H9 (cell line): ENCODE measurements around the gene RBPJ. TPM values are rescaled to one million over a fixed set of nuclear protein-coding genes. Genes with fewer than 3 reads are reported as not detected.

Experiments used
- DNase-seq: peaks from one replicate; pipeline ENCODE4 v3.0.0-alpha.2; 2017
- H2AFZ ChIP-seq: one replicate; pipeline ENCODE4 v1.6.1; 2013; ENCODE audit warnings: mild to moderate bottlenecking, low read length, control low read depth, moderate library complexity
- H2AK5ac ChIP-seq: 2 replicates; pipeline ENCODE4 v1.6.1; 2013; ENCODE audit warnings: low read length, control low read depth, mixed read lengths; ENCODE audit not compliant: insufficient read length
- H2BK120ac ChIP-seq: one replicate; pipeline ENCODE4 v1.6.1; 2013; ENCODE audit warnings: low read depth, mild to moderate bottlenecking, low read length, control low read depth, inconsistent platforms; ENCODE audit not compliant: poor library complexity, severe bottlenecking
- H2BK12ac ChIP-seq: 2 replicates; pipeline ENCODE4 v1.6.1; 2013; ENCODE audit warnings: low read length, control low read depth, mixed read lengths, low read depth; ENCODE audit not compliant: insufficient read length
- H2BK15ac ChIP-seq: 2 replicates; pipeline ENCODE4 v1.6.1; 2013; ENCODE audit warnings: low read depth, low read length, control low read depth
- H2BK20ac ChIP-seq: one replicate; pipeline ENCODE4 v1.6.1; 2013; ENCODE audit warnings: low read depth, mild to moderate bottlenecking, low read length, control low read depth, inconsistent platforms; ENCODE audit not compliant: poor library complexity, severe bottlenecking
- H2BK5ac ChIP-seq: 2 replicates; pipeline ENCODE4 v1.6.1; 2013; ENCODE audit warnings: low read length, control low read depth, mixed read lengths; ENCODE audit not compliant: insufficient read length
- H3K14ac ChIP-seq: 2 replicates; pipeline ENCODE4 v1.6.1; 2013; ENCODE audit warnings: low read length, control low read depth; ENCODE audit not compliant: insufficient read depth
- H3K18ac ChIP-seq: 2 replicates; pipeline ENCODE4 v1.6.1; 2013; ENCODE audit warnings: low read depth, mild to moderate bottlenecking, mixed read lengths, low read length, control low read depth; ENCODE audit not compliant: insufficient read length
- H3K23ac ChIP-seq: 2 replicates; pipeline ENCODE4 v1.6.1; 2013; ENCODE audit warnings: low read length, control low read depth, mixed read lengths, low read depth; ENCODE audit not compliant: insufficient read length
- H3K23me2 ChIP-seq: 2 replicates; pipeline ENCODE4 v1.6.1; 2013; ENCODE audit warnings: low read depth, mild to moderate bottlenecking, mixed read lengths, low read length, control low read depth; ENCODE audit not compliant: insufficient read length, poor library complexity, severe bottlenecking
- H3K27ac ChIP-seq: 2 replicates; pipeline ENCODE4 v1.5.1; 2013; ENCODE audit warnings: low read length, control low read depth, mixed read lengths, low read depth; ENCODE audit not compliant: insufficient read length
- H3K27me3 ChIP-seq: 2 replicates; pipeline ENCODE4 v1.6.1; 2013; ENCODE audit warnings: low read length, control low read depth, inconsistent platforms; ENCODE audit not compliant: insufficient read depth
- H3K4ac ChIP-seq: 2 replicates; pipeline ENCODE4 v1.6.1; 2013; ENCODE audit warnings: low read depth, mild to moderate bottlenecking, control low read depth, inconsistent platforms, low read length, moderate library complexity
- H3K4me1 ChIP-seq: 2 replicates; pipeline ENCODE4 v1.6.1; 2013; ENCODE audit warnings: low read length, control low read depth, inconsistent platforms; ENCODE audit not compliant: insufficient read depth
- H3K4me2 ChIP-seq: 2 replicates; pipeline ENCODE4 v1.6.1; 2013; ENCODE audit warnings: low read length, control low read depth, mixed read lengths; ENCODE audit not compliant: insufficient read length, insufficient read depth
- H3K56ac ChIP-seq: 2 replicates; pipeline ENCODE4 v1.6.1; 2013; ENCODE audit warnings: low read depth, mild to moderate bottlenecking, mixed read lengths, low read length, control low read depth; ENCODE audit not compliant: insufficient read length
- H3K79me1 ChIP-seq: 2 replicates; pipeline ENCODE4 v1.6.1; 2013; ENCODE audit warnings: low read depth, mild to moderate bottlenecking, moderate library complexity, low read length, control low read depth, inconsistent platforms; ENCODE audit not compliant: insufficient read depth, poor library complexity, severe bottlenecking
- H3K79me2 ChIP-seq: 2 replicates; pipeline ENCODE4 v1.6.1; 2013; ENCODE audit warnings: low read length, control low read depth, inconsistent platforms; ENCODE audit not compliant: insufficient read depth
- H3K9ac ChIP-seq: 2 replicates; pipeline ENCODE4 v1.6.1; 2013; ENCODE audit warnings: low read length, control low read depth, mixed read lengths; ENCODE audit not compliant: insufficient read length; ENCODE audit errors: extremely low read depth
- H3K9me3 ChIP-seq: one replicate; pipeline ENCODE4 v1.6.1; 2013; ENCODE audit warnings: low read depth, low read length, inconsistent platforms; ENCODE audit not compliant: control insufficient read depth
- H3T11ph ChIP-seq: one replicate; pipeline ENCODE4 v1.6.1; 2013; ENCODE audit warnings: mild to moderate bottlenecking, low read length, control low read depth, inconsistent platforms
- H4K20me1 ChIP-seq: one replicate; pipeline ENCODE4 v1.6.1; 2013; ENCODE audit not compliant: control insufficient read depth, insufficient read length, insufficient read depth
- H4K5ac ChIP-seq: 2 replicates; pipeline ENCODE4 v1.6.1; 2013; ENCODE audit warnings: low read depth, mild to moderate bottlenecking, mixed read lengths, low read length, control low read depth; ENCODE audit not compliant: insufficient read length
- H4K8ac ChIP-seq: replicated peaks from 2 replicates; pipeline ENCODE4 v1.6.1; 2013; ENCODE audit warnings: low read length, control low read depth, mixed read lengths, low read depth; ENCODE audit not compliant: insufficient read length
- H4K91ac ChIP-seq: 2 replicates; pipeline ENCODE4 v1.6.1; 2013; ENCODE audit warnings: low read depth, mild to moderate bottlenecking, moderate library complexity, mixed read lengths, low read length, control low read depth; ENCODE audit not compliant: insufficient read length
- H3K27ac Mint-ChIP-seq, 3 experiments: 2 replicates in 2 of 3; 3 replicates in 1 of 3; pipeline ENCODE4 v1.8.0; 2020 to 2021; ENCODE audit warnings: mixed read lengths in 3 of 3, mild to moderate bottlenecking in 1 of 3, moderate library complexity in 1 of 3
- H3K27me3 Mint-ChIP-seq: 2 replicates; pipeline ENCODE4 v1.8.0; 2021; ENCODE audit warnings: low read depth, mild to moderate bottlenecking, moderate library complexity, mixed read lengths
- H3K36me3 Mint-ChIP-seq, 3 experiments: 2 replicates in 2 of 3; 3 replicates in 1 of 3; pipeline ENCODE4 v1.8.0; 2020 to 2021; ENCODE audit warnings: low read depth in 3 of 3, mixed read lengths in 3 of 3; ENCODE audit not compliant: insufficient read depth in 1 of 3
- H3K4me1 Mint-ChIP-seq, 2 experiments: 2 replicates each; pipeline ENCODE4 v1.8.0; 2020; ENCODE audit warnings: mixed read lengths in 2 of 2
- H3K4me3 Mint-ChIP-seq, 2 experiments: 2 replicates in 1 of 2; 3 replicates in 1 of 2; pipeline ENCODE4 v1.8.0; 2020 to 2021; ENCODE audit warnings: mild to moderate bottlenecking in 2 of 2, mixed read lengths in 2 of 2, moderate library complexity in 1 of 2
- H3K9me3 Mint-ChIP-seq, 2 experiments: 2 replicates in 1 of 2; 3 replicates in 1 of 2; pipeline ENCODE4 v1.8.0; 2020; ENCODE audit warnings: mild to moderate bottlenecking in 2 of 2, mixed read lengths in 2 of 2, moderate library complexity in 1 of 2
- CTCF ChIP-seq: fragments of 200-600 bp; sonication (generic); conservative IDR thresholded peaks from 3 replicates; pipeline ENCODE4 v1.8.0; 2021; ENCODE audit warnings: antibody characterized with exemption, mild to moderate bottlenecking
- WGBS: extraction: QIAGEN DNeasy Blood & Tissue Kit; methylation state at CpG from one replicate; pipeline ENCODE4 v1.1.7; 2013; ENCODE audit warnings: missing lambda C conversion rate, low lambda C conversion rate, mixed read lengths; ENCODE audit not compliant: insufficient read length; ENCODE audit errors: extremely low coverage; 5-methylcytosine and 5-hydroxymethylcytosine counted together
- total RNA-seq: library from RNA; stranded (reverse); gene quantifications from 2 replicates; pipeline ENCODE4 v1.2.1, GENCODE V29; 2021

RBPJ gene
- total RNA-seq, 1 experiment from 2014 or later = 166 TPM

- Histone ChIP-seq H2BK15ac (no peak overlapping the region), H2BK120ac (no peak overlapping the region), H2BK20ac (no peak overlapping the region), H3K56ac (no peak overlapping the region), H2BK5ac (no peak overlapping the region), H4K20me1 (peaks cover 4% of the 10 kb centered on the region), H4K5ac (no peak overlapping the region), H3K9me3 (no peaks in the 10 kb centered on the region), H3K23me2 (no peaks in the 10 kb centered on the region), H3K23ac (no peak overlapping the region), H3T11ph (no peak overlapping the region), H2AK5ac (no peak overlapping the region), H4K8ac (no peak overlapping the region), H3K27ac (no peak overlapping the region), H2BK12ac (no peak overlapping the region), H3K4me1 (peaks cover 4% of the 10 kb centered on the region), H3K4ac (no peak overlapping the region), H2AFZ (no peak overlapping the region), H3K14ac (no peak overlapping the region), H3K9ac (no peak overlapping the region), H3K79me2 (peaks cover 71% of the 10 kb centered on the region; the same call in 1 of the 2 replicates), H3K18ac (no peak overlapping the region), H3K79me1 (no peaks in the 10 kb centered on the region), H4K91ac (no peak overlapping the region), H3K27me3 (no peaks in the 10 kb centered on the region), H3K4me2 (no peak overlapping the region)
- H3K9me3 Mint-ChIP-seq = no peaks in the 10 kb centered on the region
- H3K27ac Mint-ChIP-seq = peak overlapping the region in 2 of 3 experiments; percentile 19 to 87; a peak in 2 of 7 replicates
- WGBS = no CpG with 5 or more reads among the region's 3 CpGs
- peaks cover 0 to 4% (median 3%) of the 10 kb centered on the region in 3 experiments; a peak in 2 of 7 replicates for H3K36me3 Mint-ChIP-seq
- H3K4me1 Mint-ChIP-seq = peaks cover 48 to 54% of the 10 kb centered on the region in 2 experiments
- no peak overlapping the region for H3K4me3 Mint-ChIP-seq
- no peak for TF ChIP-seq CTCF
- DNase-seq = no peak
- no peaks in the 10 kb centered on the region for H3K27me3 Mint-ChIP-seq
Measured at GRCh38 chr4:26342328-26343037, 21.7 kb downstream of the RBPJ start.
